Keratinocyte (primary cell): ENCODE measurements around the gene TIAM2. TPM values are rescaled to one million over a fixed set of nuclear protein-coding genes. Genes with fewer than 3 reads are reported as not detected.

Experiments used
- DNase-seq: peaks from one replicate; pipeline ENCODE4 v3.0.0-alpha.2; 2011; ENCODE audit warnings: low read depth, missing footprints, low spot score
- FAIRE-seq: peaks from 2 replicates; lab custom pipeline; 2011; peaks lifted over from hg19 to GRCh38; lab: Jason Lieb, UNC
- H2AFZ ChIP-seq: 2 replicates; pipeline ENCODE4 v1.6.0; 2012; ENCODE audit warnings: low read length, control low read depth, inconsistent platforms; ENCODE audit not compliant: control insufficient read depth
- H3K27ac ChIP-seq: 2 replicates; pipeline ENCODE4 v1.5.1; 2011; ENCODE audit warnings: low read length; ENCODE audit not compliant: control insufficient read depth, insufficient read depth
- H3K27me3 ChIP-seq: 3 replicates; pipeline ENCODE4 v1.6.0; 2011; ENCODE audit warnings: low read length; ENCODE audit not compliant: control insufficient read depth, insufficient read depth; ENCODE audit errors: extremely low read depth
- H3K36me3 ChIP-seq, 2 experiments: 2 replicates in 1 of 2; 3 replicates in 1 of 2; pipeline ENCODE4 v1.5.1; 2011; ENCODE audit warnings: low read length in 2 of 2, mild to moderate bottlenecking in 1 of 2; ENCODE audit not compliant: control insufficient read depth in 2 of 2, insufficient read depth in 2 of 2; ENCODE audit errors: extremely low read depth in 1 of 2
- H3K4me1 ChIP-seq: 3 replicates; pipeline ENCODE4 v1.5.1; 2011; ENCODE audit warnings: low read length; ENCODE audit not compliant: control insufficient read depth, insufficient read depth; ENCODE audit errors: extremely low read depth
- H3K4me2 ChIP-seq: 3 replicates; pipeline ENCODE4 v1.6.0; 2011; ENCODE audit warnings: low read depth, low read length; ENCODE audit not compliant: control insufficient read depth, insufficient read depth; ENCODE audit errors: extremely low read depth
- H3K4me3 ChIP-seq, 3 experiments: fragments of 200-600 bp in 1 of 3; sonication (generic) in 1 of 3; 2 replicates in 2 of 3; 3 replicates in 1 of 3; pipeline ENCODE4 v1.5.1; 2011 to 2016; ENCODE audit warnings: low read length in 3 of 3, mild to moderate bottlenecking in 3 of 3, control low read depth in 2 of 3, inconsistent platforms in 1 of 3, low read depth in 1 of 3, mixed read lengths in 1 of 3, mixed run types in 1 of 3, moderate library complexity in 1 of 3; ENCODE audit not compliant: control insufficient read depth in 2 of 3, insufficient read depth in 2 of 3; ENCODE audit errors: extremely low read depth in 1 of 3
- H3K79me2 ChIP-seq: 2 replicates; pipeline ENCODE4 v1.6.0; 2012; ENCODE audit warnings: low read length; ENCODE audit not compliant: control insufficient read depth, insufficient read depth
- H3K9ac ChIP-seq: 3 replicates; pipeline ENCODE4 v1.6.0; 2011; ENCODE audit warnings: low read length; ENCODE audit not compliant: control insufficient read depth, insufficient read depth; ENCODE audit errors: extremely low read depth
- H3K9me1 ChIP-seq: 3 replicates; pipeline ENCODE4 v1.6.0; 2011; ENCODE audit warnings: low read length; ENCODE audit not compliant: control insufficient read depth, insufficient read depth; ENCODE audit errors: extremely low read depth
- H3K9me3 ChIP-seq: 2 replicates; pipeline ENCODE4 v1.5.1; 2012; ENCODE audit warnings: low read depth, low read length; ENCODE audit not compliant: control insufficient read depth
- H4K20me1 ChIP-seq: 3 replicates; pipeline ENCODE4 v1.6.0; 2011; ENCODE audit warnings: low read length; ENCODE audit not compliant: control insufficient read depth, insufficient read depth; ENCODE audit errors: extremely low read depth
- CTCF ChIP-seq, 3 experiments: IDR thresholded peaks in 1 of 3; conservative IDR thresholded peaks in 1 of 3; optimal IDR thresholded peaks in 1 of 3; 2 replicates in 2 of 3; 3 replicates in 1 of 3; pipeline versions ENCODE3 to v1.5.1; 2011; ENCODE audit warnings: low read length in 3 of 3, mild to moderate bottlenecking in 3 of 3, moderate library complexity in 2 of 3, control low read depth in 1 of 3, inconsistent platforms in 1 of 3; ENCODE audit not compliant: insufficient read depth in 2 of 3; ENCODE audit errors: extremely low read depth in 1 of 3
- EZH2 ChIP-seq: IDR thresholded peaks from one replicate; pipeline ENCODE4 v1.6.1; 2012; ENCODE audit warnings: inconsistent platforms, mild to moderate bottlenecking, low read length, moderate library complexity
- dilution Hi-C: fragments of 300-500 bp; cut with MboI; formaldehyde crosslinking; loops from one replicate; pipeline ENCODE4 v1.7.0; 2020; ENCODE audit warnings: low sequenced_read_pairs; ENCODE audit not compliant: extremely low pct_ligation_motif_present
- polyA plus RNA-seq, 5 experiments: library from polyadenylated mRNA; depleted of rRNA in 3 of 5; stranded (reverse) in 3 of 5; stranded (forward) in 1 of 5; unstranded in 1 of 5; fragments of >200 nt; gene quantifications; 1 replicate in 1 of 5; 2 replicates in 3 of 5; 3 replicates in 1 of 5; pipeline versions ENCODE4 v1.2.1 to v1.2.3, GENCODE V29; 2011 to 2012; ENCODE audit warnings: missing spikeins in 2 of 5, low read depth in 1 of 5, low replicate concordance in 1 of 5

The TIAM2 gene
- polyA plus RNA-seq, 1 donor (not counting 4 experiments of a cell fraction or from before 2014, with no cell fraction given) = 4.0 TPM

GRCh38 chr6:155187106-155187505 is 192.0 kb downstream of the TIAM2 start:
- FAIRE-seq (no peak), DNase-seq (no peak)
- H3K4me2 ChIP-seq = no peak overlapping the region
- no peak overlapping the region for H3K9ac ChIP-seq
- H2AFZ ChIP-seq = no peak overlapping the region
- no peak overlapping the region for H3K4me3 ChIP-seq
- peaks cover 22% of the 10 kb centered on the region for H3K4me1 ChIP-seq
- H3K9me3 ChIP-seq = no peaks in the 10 kb centered on the region
- dilution Hi-C loops = no loop called here
- H3K79me2 ChIP-seq = no peaks in the 10 kb centered on the region
- H4K20me1 ChIP-seq = no peaks in the 10 kb centered on the region
- H3K27ac ChIP-seq = no peak overlapping the region
- no peak for TF ChIP-seq CTCF (optimal IDR thresholded peaks at IDR 0.05 in 1 of 3, IDR thresholded peaks at IDR 0.05 in 1 of 3, conservative IDR thresholded peaks at IDR 0.05 in 1 of 3; ENCODE audit: extremely low read depth in 1 of 3, insufficient read depth in 2 of 3, low read length in 3 of 3)
- no peak for TF ChIP-seq EZH2
- H3K9me1 ChIP-seq = no peaks in the 10 kb centered on the region
- H3K36me3 ChIP-seq = no peaks in the 10 kb centered on the region
- no peaks in the 10 kb centered on the region for H3K27me3 ChIP-seq

- dilution Hi-C loops = no loop called here
- Histone ChIP-seq H3K36me3 (no peaks in the 10 kb centered on the region), H3K4me1 (peaks cover 22% of the 10 kb centered on the region), H3K27ac (no peak overlapping the region), H4K20me1 (no peaks in the 10 kb centered on the region), H3K9ac (no peak overlapping the region), H3K4me3 (no peak overlapping the region), H3K9me1 (no peaks in the 10 kb centered on the region), H3K27me3 (no peaks in the 10 kb centered on the region), H2AFZ (no peak overlapping the region), H3K79me2 (no peaks in the 10 kb centered on the region), H3K4me2 (no peak overlapping the region), H3K9me3 (no peaks in the 10 kb centered on the region)
- DNase-seq = no peak
- no peak for TF ChIP-seq EZH2
- no peak for TF ChIP-seq CTCF (optimal IDR thresholded peaks at IDR 0.05 in 1 of 3, IDR thresholded peaks at IDR 0.05 in 1 of 3, conservative IDR thresholded peaks at IDR 0.05 in 1 of 3; ENCODE audit: extremely low read depth in 1 of 3, insufficient read depth in 2 of 3, low read length in 3 of 3)
- no peak for FAIRE-seq
Measured at GRCh38 chr6:155187994-155188706, 193.0 kb downstream of the TIAM2 start.
